ENCODE measurements around the gene TTLL9. TPM values are rescaled to one million over a fixed set of nuclear protein-coding genes. Genes with fewer than 3 reads are reported as not detected.

Gene TTLL9
- total RNA-seq, 4 donors from 2014 or later = 2.8 to 3.7 (median 3.1) TPM

- H3K27me3 ChIP-seq = no peaks in the 10 kb centered on the region
- TF ChIP-seq, protein P1, sequence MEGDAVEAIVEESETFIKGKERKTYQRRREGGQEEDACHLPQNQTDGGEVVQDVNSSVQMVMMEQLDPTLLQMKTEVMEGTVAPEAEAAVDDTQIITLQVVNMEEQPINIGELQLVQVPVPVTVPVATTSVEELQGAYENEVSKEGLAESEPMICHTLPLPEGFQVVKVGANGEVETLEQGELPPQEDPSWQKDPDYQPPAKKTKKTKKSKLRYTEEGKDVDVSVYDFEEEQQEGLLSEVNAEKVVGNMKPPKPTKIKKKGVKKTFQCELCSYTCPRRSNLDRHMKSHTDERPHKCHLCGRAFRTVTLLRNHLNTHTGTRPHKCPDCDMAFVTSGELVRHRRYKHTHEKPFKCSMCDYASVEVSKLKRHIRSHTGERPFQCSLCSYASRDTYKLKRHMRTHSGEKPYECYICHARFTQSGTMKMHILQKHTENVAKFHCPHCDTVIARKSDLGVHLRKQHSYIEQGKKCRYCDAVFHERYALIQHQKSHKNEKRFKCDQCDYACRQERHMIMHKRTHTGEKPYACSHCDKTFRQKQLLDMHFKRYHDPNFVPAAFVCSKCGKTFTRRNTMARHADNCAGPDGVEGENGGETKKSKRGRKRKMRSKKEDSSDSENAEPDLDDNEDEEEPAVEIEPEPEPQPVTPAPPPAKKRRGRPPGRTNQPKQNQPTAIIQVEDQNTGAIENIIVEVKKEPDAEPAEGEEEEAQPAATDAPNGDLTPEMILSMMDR (IDR thresholded peaks at IDR 0.05) = no peak
- TF ChIP-seq POLR2A (IDR thresholded peaks at IDR 0.05) (no peak), EP300 (IDR thresholded peaks at IDR 0.05) (no peak)
- no peak for DNase-seq (ENCODE audit: low spot score in 2 of 2)
- H3K4me1 ChIP-seq = peaks cover 0 to 12% (median 2%) of the 10 kb centered on the region in 4 donors
- no peaks in the 10 kb centered on the region for H3K9me3 ChIP-seq
- H3K4me3 ChIP-seq = no peak overlapping the region
- H3K36me3 ChIP-seq = no peaks in the 10 kb centered on the region
- H3K27ac ChIP-seq = no peak overlapping the region
- 66 to 68% methylated on average over 8 of the region's 8 CpGs for whole genome bisulfite sequencing, 2 donors
Observed at GRCh38 chr20:31890646-31891045, 20.2 kb downstream of the TTLL9 start.

- H3K36me3 ChIP-seq = no peaks in the 10 kb centered on the region
- no peaks in the 10 kb centered on the region for H3K27me3 ChIP-seq
- H3K4me1 ChIP-seq = peaks cover 0 to 14% (median 2%) of the 10 kb centered on the region in 4 donors
- H3K9me3 ChIP-seq = no peaks in the 10 kb centered on the region
- H3K4me3 ChIP-seq = no peak overlapping the region
- peak overlapping the region; percentile 50 to 92 (median 75) for H3K27ac ChIP-seq
- 25 to 29% methylated on average over 8 of the region's 8 CpGs for WGBS, 2 donors
- peak; percentile 52 to 88 for DNase-seq (ENCODE audit: low spot score in 2 of 2)
- peak in 1 of 2 donors; percentile 71 for TF ChIP-seq EP300 (IDR thresholded peaks at IDR 0.05)
- TF ChIP-seq POLR2A (IDR thresholded peaks at IDR 0.05) = peak in 1 of 2 donors; percentile 40
- TF ChIP-seq, protein P1 (IDR thresholded peaks at IDR 0.05) = no peak
Observed at GRCh38 chr20:31894980-31895675, 24.7 kb downstream of the TTLL9 start.

- no peak overlapping the region for H3K4me3 ChIP-seq
- 95 to 97% methylated on average over 9 of the region's 9 CpGs for WGBS, 2 donors
- TF ChIP-seq EP300 (IDR thresholded peaks at IDR 0.05) = no peak
- no peak for TF ChIP-seq POLR2A (IDR thresholded peaks at IDR 0.05)
- TF ChIP-seq, protein P1 (IDR thresholded peaks at IDR 0.05) = no peak
- H3K4me1 ChIP-seq = peaks cover 0 to 14% (median 2%) of the 10 kb centered on the region in 4 donors
- H3K9me3 ChIP-seq = no peaks in the 10 kb centered on the region
- no peaks in the 10 kb centered on the region for H3K27me3 ChIP-seq
- H3K27ac ChIP-seq = peak overlapping the region in 3 of 4 donors; percentile 50 to 92 (median 86)
- DNase-seq (ENCODE audit: low spot score in 2 of 2) = no peak
- H3K36me3 ChIP-seq = no peaks in the 10 kb centered on the region
Observed at GRCh38 chr20:31896049-31896448, 25.6 kb downstream of the TTLL9 start.

GRCh38 chr20:31897541-31897940 lies 27.1 kb downstream of the TTLL9 start:
- H3K4me1 ChIP-seq = peaks cover 0 to 14% (median 2%) of the 10 kb centered on the region in 4 donors
- WGBS, 2 donors = 49 to 61% methylated on average over 8 to 9 of the region's 9 CpGs
- H3K36me3 ChIP-seq = no peaks in the 10 kb centered on the region
- peak overlapping the region in 3 of 4 donors; percentile 9 to 47 (median 37) for H3K27ac ChIP-seq
- no peak overlapping the region for H3K4me3 ChIP-seq
- TF ChIP-seq EP300 (IDR thresholded peaks at IDR 0.05) (no peak), POLR2A (IDR thresholded peaks at IDR 0.05) (no peak)
- TF ChIP-seq, protein P1 (IDR thresholded peaks at IDR 0.05) = no peak
- H3K27me3 ChIP-seq = no peaks in the 10 kb centered on the region
- no peaks in the 10 kb centered on the region for H3K9me3 ChIP-seq
- DNase-seq (ENCODE audit: low spot score in 2 of 2) = no peak

DNA sequence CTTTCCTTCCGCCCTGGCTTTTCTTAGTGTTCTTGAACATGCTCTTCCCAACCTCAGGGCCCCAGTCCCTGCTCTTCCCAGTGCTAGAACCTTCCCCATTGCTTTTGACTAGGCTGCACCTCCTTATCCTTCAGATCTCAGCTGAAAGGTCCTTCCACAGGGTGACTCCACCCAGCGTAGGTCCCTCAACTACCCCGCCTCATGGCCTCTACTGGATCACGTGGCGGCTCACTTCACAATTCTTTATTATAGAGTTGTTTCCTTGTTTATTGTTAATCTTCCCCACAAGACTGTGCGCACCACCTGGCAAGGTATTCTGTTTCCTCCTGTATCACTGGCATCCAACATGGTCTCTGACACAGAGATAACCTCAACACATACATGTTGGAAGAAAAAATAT lies 31.2 kb downstream of the TTLL9 start:
- no peaks in the 10 kb centered on the region for H3K36me3 ChIP-seq
- H3K4me1 ChIP-seq = no peaks in the 10 kb centered on the region
- H3K27ac ChIP-seq = no peak overlapping the region
- DNase-seq (ENCODE audit: low spot score in 2 of 2) = no peak
- no peaks in the 10 kb centered on the region for H3K27me3 ChIP-seq
- H3K9me3 ChIP-seq = no peaks in the 10 kb centered on the region
- no peak overlapping the region for H3K4me3 ChIP-seq
- TF ChIP-seq, protein P1 (IDR thresholded peaks at IDR 0.05) = no peak
- TF ChIP-seq EP300 (IDR thresholded peaks at IDR 0.05) (no peak), POLR2A (IDR thresholded peaks at IDR 0.05) (no peak)
- 86 to 90% methylated on average over 6 of the region's 6 CpGs for WGBS, 2 donors
